ENCODE measurements around the gene LDLRAD1.
"Not testable (repeated sequence)": the region's sequence is repeated elsewhere in the genome, so short reads cannot be mapped to it uniquely, and the experiment has no call there.

LDLRAD1 gene

GRCh38 chr1:54017979-54018378, at the start of gene LDLRAD1:
TSS of gene LDLRAD1 (minus strand) at chr1:54018186. CDS start at chr1:54018112, 74 bp downstream.
- no peak for DNase-seq

GRCh38 chr1:54064299-54064698, 46.3 kb upstream of the LDLRAD1 start:
- no peak for DNase-seq

- DNase-seq = no peak
These were observed 36.4 kb upstream of the LDLRAD1 start for GRCh38 chr1:54054438-54054749.

DNA sequence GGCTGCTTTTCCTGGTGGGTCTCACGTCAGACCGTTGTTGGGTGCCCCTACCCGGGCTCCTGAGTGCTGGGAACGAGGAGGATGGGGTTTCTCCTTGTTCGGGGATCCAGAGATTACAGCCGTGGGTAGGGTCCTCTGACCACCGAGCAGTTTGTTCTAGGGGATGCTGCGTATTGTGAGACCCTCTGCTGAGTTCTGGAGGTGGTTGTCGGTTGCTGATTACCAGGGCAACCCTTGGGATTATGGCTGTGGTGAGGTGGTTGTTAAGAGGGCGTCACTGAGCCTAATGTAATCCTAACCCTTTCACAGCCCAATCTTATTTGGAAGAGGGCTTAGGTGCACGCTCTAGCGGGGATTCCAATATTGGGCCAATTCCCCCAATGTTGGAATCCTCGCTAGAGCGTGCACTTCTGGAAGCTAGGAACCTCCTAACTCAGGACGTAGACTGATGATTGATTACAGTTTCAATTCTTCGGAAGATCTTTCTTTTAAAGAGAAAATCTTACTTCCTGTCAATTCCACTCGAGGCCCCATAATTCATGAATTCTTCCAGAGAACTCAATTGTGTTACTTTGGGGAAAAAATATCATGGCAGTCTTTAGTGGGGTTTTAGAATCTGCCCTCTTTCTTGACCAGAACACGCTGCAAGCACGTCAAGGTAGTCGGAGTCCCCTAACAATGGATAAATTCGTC, 35.9 kb upstream of the LDLRAD1 start:
- no peak for DNase-seq

- DNase-seq = peak; percentile 90 to 99 (median 95)
These were observed 35.2 kb upstream of the LDLRAD1 start, which contains the start of the genes TCEANC2 and TMEM59 for GRCh38 chr1:54052934-54053744. TSS of gene TCEANC2 (plus strand) at chr1:54053608. CDS start at chr1:54054423, 815 bp downstream. TSS of gene TMEM59 (minus strand) at chr1:54053204. CDS start at chr1:54053188, 16 bp downstream.

GRCh38 chr1:54052431-54052933, 34.5 kb upstream of the LDLRAD1 start:
- peak in 1 of 4 experiments; percentile 11 for DNase-seq

- DNase-seq = no peak
These were observed 34.0 kb upstream of the LDLRAD1 start for GRCh38 chr1:54051933-54052430.

- not testable (repeated sequence) for DNase-seq
These were observed 32.4 kb upstream of the LDLRAD1 start for GRCh38 chr1:54050435-54050834.

GRCh38 chr1:54047384-54048305, 29.7 kb upstream of the LDLRAD1 start:
- no peak for DNase-seq

DNA sequence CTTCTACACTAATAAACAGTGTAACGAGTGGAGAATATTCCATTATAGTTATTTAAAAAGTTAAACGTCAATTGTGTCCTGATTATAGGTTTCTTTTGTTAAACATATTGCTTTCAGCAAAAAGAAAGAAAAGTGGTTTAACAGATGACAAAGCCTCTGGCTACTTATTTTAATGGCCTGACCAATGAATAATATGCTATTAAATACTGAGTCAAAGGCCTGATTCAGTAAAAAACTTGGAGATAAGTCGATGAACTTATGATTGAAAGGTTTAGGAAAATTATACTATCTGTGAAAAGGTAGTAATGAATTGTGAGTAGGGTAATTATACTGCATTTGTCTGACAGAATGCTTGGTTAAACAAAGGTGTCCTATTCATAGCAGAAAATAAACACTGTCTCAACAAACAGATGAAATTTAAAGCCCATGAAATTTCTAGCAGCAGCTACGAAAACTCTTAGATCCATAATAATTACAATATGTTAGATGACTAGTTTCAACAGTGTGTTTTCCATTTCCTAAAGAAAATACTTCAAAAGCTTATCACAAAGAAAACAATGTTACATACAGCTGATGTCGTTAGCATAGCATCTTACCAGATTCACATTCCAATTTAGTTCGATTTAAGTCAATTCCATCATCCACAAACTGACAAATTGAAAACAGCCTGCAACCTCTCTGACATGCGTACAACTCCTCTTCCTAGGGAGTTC, 28.8 kb upstream of the LDLRAD1 start:
- DNase-seq = no peak

DNA sequence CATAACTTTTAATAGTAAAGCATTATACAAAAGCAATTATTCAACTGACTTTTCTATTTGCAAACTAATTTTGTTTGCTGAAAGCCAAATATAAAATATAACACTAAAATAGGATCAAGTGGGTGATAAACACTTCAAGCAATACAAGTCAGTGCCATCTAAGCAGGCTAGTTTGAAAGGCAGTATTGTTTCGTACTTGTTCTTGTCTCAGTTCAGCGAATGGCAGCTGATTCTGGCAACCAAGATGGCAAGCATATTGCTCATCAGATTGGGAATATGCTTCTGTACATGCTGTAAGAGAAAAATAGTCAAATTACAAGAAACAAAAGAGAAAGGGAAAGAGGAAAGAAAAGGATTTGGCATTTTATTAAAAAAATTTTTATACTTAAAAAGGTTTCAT, 27.5 kb upstream of the LDLRAD1 start:
- no peak for DNase-seq

DNA sequence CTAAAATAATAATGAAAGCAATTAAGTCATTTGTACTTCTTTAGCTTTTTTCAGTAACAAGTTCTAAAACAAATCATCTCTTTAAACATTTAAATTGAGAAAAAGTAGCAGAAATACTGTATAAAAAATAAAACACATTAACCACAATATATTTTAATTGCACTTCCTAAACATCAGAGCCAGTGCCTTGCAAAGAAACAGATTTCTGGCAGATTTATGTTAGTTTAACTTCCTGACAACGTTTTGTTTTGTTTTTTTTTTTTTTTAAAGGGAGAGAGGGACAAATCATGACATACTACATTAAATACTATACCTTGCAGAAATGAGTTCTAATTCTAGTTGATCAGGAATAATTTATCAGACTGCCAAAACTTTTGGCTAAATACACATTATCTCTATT, 23.8 kb upstream of the LDLRAD1 start:
- DNase-seq = no peak

DNA sequence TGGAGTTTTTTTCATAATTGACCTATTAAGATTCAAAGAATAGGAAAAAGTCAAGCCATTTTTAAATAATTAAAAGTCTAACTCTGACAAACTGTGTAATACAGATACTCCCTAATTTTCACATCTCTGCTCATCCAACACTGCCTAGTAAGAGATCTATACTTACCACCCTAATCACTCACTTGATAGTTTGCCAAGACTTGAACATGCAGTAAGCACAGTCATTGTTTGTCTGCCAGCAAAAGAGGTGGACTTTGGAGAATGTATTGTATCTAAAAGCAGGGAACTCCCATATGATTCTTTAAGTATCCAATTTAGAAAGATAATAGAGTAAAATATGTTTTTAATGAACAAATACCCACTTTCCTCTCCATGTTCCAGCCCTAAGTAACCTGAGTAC, 19.5 kb upstream of the LDLRAD1 start:
- no peak for DNase-seq

GRCh38 chr1:54028306-54029251, 10.6 kb upstream of the LDLRAD1 start:
- no peak for DNase-seq

- no peak for DNase-seq
These were observed 9.9 kb upstream of the LDLRAD1 start for GRCh38 chr1:54027848-54028247.

DNA sequence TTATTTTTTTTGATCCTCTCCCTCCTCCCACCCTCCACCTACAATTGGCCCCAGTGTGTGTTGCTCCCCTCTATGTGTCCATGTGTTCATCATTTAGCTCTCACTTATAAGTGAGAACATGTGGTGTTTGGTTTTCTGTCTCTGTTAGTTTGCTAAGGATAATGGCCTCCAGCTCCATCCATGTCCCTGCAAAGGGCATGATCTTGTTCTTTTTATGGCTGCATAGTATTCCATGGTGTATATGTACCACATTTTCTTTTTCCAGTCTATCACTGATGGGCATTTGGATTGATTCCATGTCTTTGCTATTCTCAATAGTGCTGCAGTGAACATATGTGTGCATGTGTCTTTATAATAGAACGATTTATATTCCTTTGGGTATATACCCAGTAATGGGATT, 6.8 kb upstream of the LDLRAD1 start:
- not testable (repeated sequence) for DNase-seq

GRCh38 chr1:54024358-54024757, 6.4 kb upstream of the LDLRAD1 start:
- no peak for DNase-seq

- not testable (repeated sequence) for DNase-seq
These were observed 1.7 kb upstream of the LDLRAD1 start for GRCh38 chr1:54019562-54020176.

DNA sequence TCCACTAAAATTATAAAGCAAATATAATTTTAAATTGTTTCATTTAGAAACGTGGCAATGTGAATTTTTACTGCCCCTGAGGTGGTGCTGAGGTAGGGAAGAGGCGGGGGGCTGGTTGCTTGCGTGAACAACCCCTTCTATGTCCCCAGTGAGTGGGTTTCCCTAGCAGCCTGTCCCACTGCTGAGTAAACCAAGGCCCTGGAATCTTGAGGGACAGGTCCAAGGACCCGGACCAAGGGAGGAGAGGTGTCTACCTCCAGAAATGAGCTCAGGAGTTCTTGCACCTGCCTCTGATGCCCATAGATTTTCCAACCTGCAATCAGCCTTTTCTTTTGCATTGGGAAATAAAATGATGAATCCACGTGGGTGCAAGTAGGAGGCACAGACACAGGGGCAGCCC, 649 bp upstream of the LDLRAD1 start:
- no peak for DNase-seq
